Keratinocyte (primary cell): ENCODE results near the gene SMYD5. TPM values are rescaled to one million over a fixed set of nuclear protein-coding genes. Genes with fewer than 3 reads are reported as not detected.

Experiments used
- DNase-seq: peaks from one replicate; pipeline ENCODE4 v3.0.0-alpha.2; 2011; ENCODE audit warnings: low read depth, missing footprints, low spot score
- FAIRE-seq: peaks from 2 replicates; lab custom pipeline; 2011; peaks lifted over from hg19 to GRCh38; lab: Jason Lieb, UNC
- H2AFZ ChIP-seq: 2 replicates; pipeline ENCODE4 v1.6.0; 2012; ENCODE audit warnings: low read length, control low read depth, inconsistent platforms; ENCODE audit not compliant: control insufficient read depth
- H3K27ac ChIP-seq: 2 replicates; pipeline ENCODE4 v1.5.1; 2011; ENCODE audit warnings: low read length; ENCODE audit not compliant: control insufficient read depth, insufficient read depth
- H3K27me3 ChIP-seq: 3 replicates; pipeline ENCODE4 v1.6.0; 2011; ENCODE audit warnings: low read length; ENCODE audit not compliant: control insufficient read depth, insufficient read depth; ENCODE audit errors: extremely low read depth
- H3K36me3 ChIP-seq, 2 experiments: 2 replicates in 1 of 2; 3 replicates in 1 of 2; pipeline ENCODE4 v1.5.1; 2011; ENCODE audit warnings: low read length in 2 of 2, mild to moderate bottlenecking in 1 of 2; ENCODE audit not compliant: control insufficient read depth in 2 of 2, insufficient read depth in 2 of 2; ENCODE audit errors: extremely low read depth in 1 of 2
- H3K4me1 ChIP-seq: 3 replicates; pipeline ENCODE4 v1.5.1; 2011; ENCODE audit warnings: low read length; ENCODE audit not compliant: control insufficient read depth, insufficient read depth; ENCODE audit errors: extremely low read depth
- H3K4me2 ChIP-seq: 3 replicates; pipeline ENCODE4 v1.6.0; 2011; ENCODE audit warnings: low read depth, low read length; ENCODE audit not compliant: control insufficient read depth, insufficient read depth; ENCODE audit errors: extremely low read depth
- H3K4me3 ChIP-seq, 3 experiments: fragments of 200-600 bp in 1 of 3; sonication (generic) in 1 of 3; 2 replicates in 2 of 3; 3 replicates in 1 of 3; pipeline ENCODE4 v1.5.1; 2011 to 2016; ENCODE audit warnings: low read length in 3 of 3, mild to moderate bottlenecking in 3 of 3, control low read depth in 2 of 3, inconsistent platforms in 1 of 3, low read depth in 1 of 3, mixed read lengths in 1 of 3, mixed run types in 1 of 3, moderate library complexity in 1 of 3; ENCODE audit not compliant: control insufficient read depth in 2 of 3, insufficient read depth in 2 of 3; ENCODE audit errors: extremely low read depth in 1 of 3
- H3K79me2 ChIP-seq: 2 replicates; pipeline ENCODE4 v1.6.0; 2012; ENCODE audit warnings: low read length; ENCODE audit not compliant: control insufficient read depth, insufficient read depth
- H3K9ac ChIP-seq: 3 replicates; pipeline ENCODE4 v1.6.0; 2011; ENCODE audit warnings: low read length; ENCODE audit not compliant: control insufficient read depth, insufficient read depth; ENCODE audit errors: extremely low read depth
- H3K9me1 ChIP-seq: 3 replicates; pipeline ENCODE4 v1.6.0; 2011; ENCODE audit warnings: low read length; ENCODE audit not compliant: control insufficient read depth, insufficient read depth; ENCODE audit errors: extremely low read depth
- H3K9me3 ChIP-seq: 2 replicates; pipeline ENCODE4 v1.5.1; 2012; ENCODE audit warnings: low read depth, low read length; ENCODE audit not compliant: control insufficient read depth
- H4K20me1 ChIP-seq: 3 replicates; pipeline ENCODE4 v1.6.0; 2011; ENCODE audit warnings: low read length; ENCODE audit not compliant: control insufficient read depth, insufficient read depth; ENCODE audit errors: extremely low read depth
- CTCF ChIP-seq, 3 experiments: IDR thresholded peaks in 1 of 3; conservative IDR thresholded peaks in 1 of 3; optimal IDR thresholded peaks in 1 of 3; 2 replicates in 2 of 3; 3 replicates in 1 of 3; pipeline versions ENCODE3 to v1.5.1; 2011; ENCODE audit warnings: low read length in 3 of 3, mild to moderate bottlenecking in 3 of 3, moderate library complexity in 2 of 3, control low read depth in 1 of 3, inconsistent platforms in 1 of 3; ENCODE audit not compliant: insufficient read depth in 2 of 3; ENCODE audit errors: extremely low read depth in 1 of 3
- EZH2 ChIP-seq: IDR thresholded peaks from one replicate; pipeline ENCODE4 v1.6.1; 2012; ENCODE audit warnings: inconsistent platforms, mild to moderate bottlenecking, low read length, moderate library complexity
- dilution Hi-C: fragments of 300-500 bp; cut with MboI; formaldehyde crosslinking; loops from one replicate; pipeline ENCODE4 v1.7.0; 2020; ENCODE audit warnings: low sequenced_read_pairs; ENCODE audit not compliant: extremely low pct_ligation_motif_present
- polyA plus RNA-seq, 5 experiments: library from polyadenylated mRNA; depleted of rRNA in 3 of 5; stranded (reverse) in 3 of 5; stranded (forward) in 1 of 5; unstranded in 1 of 5; fragments of >200 nt; gene quantifications; 1 replicate in 1 of 5; 2 replicates in 3 of 5; 3 replicates in 1 of 5; pipeline versions ENCODE4 v1.2.1 to v1.2.3, GENCODE V29; 2011 to 2012; ENCODE audit warnings: missing spikeins in 2 of 5, low read depth in 1 of 5, low replicate concordance in 1 of 5

The SMYD5 gene
- polyA plus RNA-seq, 1 donor (not counting 4 experiments of a cell fraction or from before 2014, with no cell fraction given): 18.6 TPM

GRCh38 chr2:73269686-73270465, 55.8 kb downstream of the SMYD5 start:
- no peak overlapping the region for H3K9ac ChIP-seq
- H3K4me3 ChIP-seq: peak overlapping the region; percentile 27 to 54 (median 32)
- TF ChIP-seq CTCF (optimal IDR thresholded peaks at IDR 0.05 in 1 of 3, IDR thresholded peaks at IDR 0.05 in 1 of 3, conservative IDR thresholded peaks at IDR 0.05 in 1 of 3; ENCODE audit: extremely low read depth in 1 of 3, insufficient read depth in 2 of 3, low read length in 3 of 3) (no peak), EZH2 (no peak)
- dilution Hi-C loops: no loop called here
- H3K4me2 ChIP-seq: peak overlapping the region; percentile 80
- no peaks in the 10 kb centered on the region for H3K9me1 ChIP-seq
- H4K20me1 ChIP-seq: no peaks in the 10 kb centered on the region
- FAIRE-seq: no peak
- peaks cover 7% of the 10 kb centered on the region for H3K4me1 ChIP-seq
- H2AFZ ChIP-seq: peak overlapping the region; percentile 62
- no peak for DNase-seq
- no peaks in the 10 kb centered on the region for H3K9me3 ChIP-seq
- no peaks in the 10 kb centered on the region for H3K27me3 ChIP-seq
- H3K27ac ChIP-seq: no peak overlapping the region
- H3K79me2 ChIP-seq: no peaks in the 10 kb centered on the region
- no peaks in the 10 kb centered on the region for H3K36me3 ChIP-seq

GRCh38 chr2:73272270-73272669, 58.2 kb downstream of the SMYD5 start:
- no peak overlapping the region for H2AFZ ChIP-seq
- H3K9ac ChIP-seq: no peak overlapping the region
- H3K9me1 ChIP-seq: no peaks in the 10 kb centered on the region
- TF ChIP-seq CTCF (optimal IDR thresholded peaks at IDR 0.05 in 1 of 3, IDR thresholded peaks at IDR 0.05 in 1 of 3, conservative IDR thresholded peaks at IDR 0.05 in 1 of 3; ENCODE audit: extremely low read depth in 1 of 3, insufficient read depth in 2 of 3, low read length in 3 of 3): no peak
- TF ChIP-seq EZH2: no peak
- no peaks in the 10 kb centered on the region for H3K79me2 ChIP-seq
- DNase-seq (no peak), FAIRE-seq (no peak)
- H3K9me3 ChIP-seq: no peaks in the 10 kb centered on the region
- peaks cover 7% of the 10 kb centered on the region for H3K4me1 ChIP-seq
- no peak overlapping the region for H3K4me2 ChIP-seq
- peaks cover 0 to 1% of the 10 kb centered on the region in 2 experiments for H3K36me3 ChIP-seq
- no peaks in the 10 kb centered on the region for H3K27me3 ChIP-seq
- dilution Hi-C loops: no loop called here
- H3K27ac ChIP-seq: no peak overlapping the region
- H3K4me3 ChIP-seq: no peak overlapping the region
- no peaks in the 10 kb centered on the region for H4K20me1 ChIP-seq

Other genes starting within 250 kb of the SMYD5 start
- 5.1 to 9.9 TPM (median 6.3 TPM) in 3 replicates for gene SFXN5, start 142.5 kb upstream of the SMYD5 start, polyA plus RNA-seq
- gene RAB11FIP5, start 101.3 kb upstream of the SMYD5 start, polyA plus RNA-seq: 39.7 to 41.2 TPM (median 40.1 TPM) in 3 replicates
- gene NOTO, start 11.7 kb upstream of the SMYD5 start, polyA plus RNA-seq: not detected in 3 replicates
- 7.5 to 13.1 TPM (median 8.2 TPM) in 3 replicates for gene PRADC1, start 19.0 kb downstream of the SMYD5 start, polyA plus RNA-seq
- gene CCT7, start 20.1 kb downstream of the SMYD5 start, polyA plus RNA-seq: 329 to 378 TPM (median 357 TPM) in 3 replicates
- 4.1 to 5.2 TPM (median 4.5 TPM) in 3 replicates for gene FBXO41, start 70.2 kb downstream of the SMYD5 start, polyA plus RNA-seq
- not detected in 3 replicates for gene EGR4, start 79.3 kb downstream of the SMYD5 start, polyA plus RNA-seq
- gene ALMS1, start 171.6 kb downstream of the SMYD5 start, polyA plus RNA-seq: 4.4 to 6.5 TPM (median 4.6 TPM) in 3 replicates